CD14-positive monocyte (primary cell): ENCODE data around the gene NR6A1. TPM values are rescaled to one million over a fixed set of nuclear protein-coding genes. Genes with fewer than 3 reads are reported as not detected.

Experiments used
- DNase-seq, 3 donors: peaks; one replicate each; pipeline ENCODE4 v3.0.0-alpha.2; 2011 to 2022
- H2AFZ ChIP-seq: 2 replicates; pipeline ENCODE4 v1.6.0; 2012; ENCODE audit warnings: mild to moderate bottlenecking, low read depth, low read length, inconsistent platforms; ENCODE audit not compliant: insufficient read depth, poor library complexity, severe bottlenecking
- H3K27ac ChIP-seq, 2 donors: 1 replicate in 1 of 2; 2 replicates in 1 of 2; pipeline ENCODE4 v1.5.1; 2012 to 2013; ENCODE audit warnings: low read length in 2 of 2, control low read depth in 1 of 2, inconsistent platforms in 1 of 2, low read depth in 1 of 2, mild to moderate bottlenecking in 1 of 2
- H3K27me3 ChIP-seq, 2 donors: one replicate each; pipeline versions ENCODE4 v1.6.0 to v1.6.1; 2011 to 2013; ENCODE audit warnings: low read length in 2 of 2; ENCODE audit not compliant: control insufficient read depth in 2 of 2, insufficient read depth in 2 of 2
- H3K36me3 ChIP-seq, 2 donors: replicated peaks in 1 of 2; 1 replicate in 1 of 2; 2 replicates in 1 of 2; pipeline versions ENCODE4 v1.5.1 to v1.6.1; 2012 to 2013; ENCODE audit warnings: low read length in 2 of 2, control low read depth in 1 of 2, inconsistent platforms in 1 of 2, mild to moderate bottlenecking in 1 of 2; ENCODE audit not compliant: insufficient read depth in 2 of 2, control insufficient read depth in 1 of 2
- H3K4me1 ChIP-seq, 2 donors: 1 replicate in 1 of 2; 2 replicates in 1 of 2; pipeline versions ENCODE4 v1.5.1 to v1.6.1; 2012 to 2013; ENCODE audit warnings: low read length in 2 of 2, control low read depth in 1 of 2, inconsistent platforms in 1 of 2, mild to moderate bottlenecking in 1 of 2, moderate library complexity in 1 of 2; ENCODE audit not compliant: insufficient read depth in 2 of 2, control insufficient read depth in 1 of 2
- H3K4me2 ChIP-seq: replicated peaks from 2 replicates; pipeline ENCODE3; 2012; ENCODE audit warnings: low read length, moderate library complexity, mild to moderate bottlenecking; ENCODE audit not compliant: poor library complexity, severe bottlenecking; ENCODE audit errors: extremely low read depth
- H3K4me3 ChIP-seq, 3 experiments: fragments of 200-600 bp in 1 of 3; sonication (generic) in 1 of 3; replicated peaks in 1 of 3; 1 replicate in 2 of 3; 2 replicates in 1 of 3; pipeline ENCODE4 v1.5.1; 2011 to 2013; ENCODE audit warnings: low read length in 3 of 3, mild to moderate bottlenecking in 3 of 3, control low read depth in 2 of 3, low read depth in 2 of 3, inconsistent platforms in 1 of 3, moderate library complexity in 1 of 3
- H3K79me2 ChIP-seq: 2 replicates; pipeline ENCODE4 v1.6.0; 2012; ENCODE audit warnings: mild to moderate bottlenecking, control low read depth, inconsistent platforms, low read length, moderate library complexity; ENCODE audit not compliant: insufficient read depth
- H3K9ac ChIP-seq: 2 replicates; pipeline ENCODE4 v1.6.0; 2017; ENCODE audit warnings: low read length, mild to moderate bottlenecking; ENCODE audit not compliant: insufficient read depth, poor library complexity, severe bottlenecking
- H3K9me3 ChIP-seq, 2 donors: replicated peaks in 1 of 2; 1 replicate in 1 of 2; 2 replicates in 1 of 2; pipeline versions ENCODE4 v1.5.1 to v1.6.1; 2012 to 2013; ENCODE audit warnings: low read length in 2 of 2, control low read depth in 1 of 2; ENCODE audit not compliant: control insufficient read depth in 1 of 2, insufficient read depth in 1 of 2
- H4K20me1 ChIP-seq: 2 replicates; pipeline ENCODE4 v1.6.0; 2012; ENCODE audit warnings: mild to moderate bottlenecking, low read length, control low read depth, moderate library complexity; ENCODE audit not compliant: insufficient read depth
- H3K27ac Mint-ChIP-seq, 7 donors: one replicate each; pipeline ENCODE4 v1.8.0; 2020; ENCODE audit warnings: mild to moderate bottlenecking in 7 of 7, mixed read lengths in 7 of 7, moderate library complexity in 6 of 7, inconsistent platforms in 2 of 7
- H3K27me3 Mint-ChIP-seq, 3 donors: one replicate each; pipeline ENCODE4 v1.8.0; 2021 to 2022; ENCODE audit warnings: low read depth in 3 of 3, mild to moderate bottlenecking in 3 of 3, mixed read lengths in 3 of 3, moderate library complexity in 3 of 3, inconsistent platforms in 1 of 3
- H3K36me3 Mint-ChIP-seq, 2 donors: one replicate each; pipeline ENCODE4 v1.8.0; 2020; ENCODE audit warnings: mixed read lengths in 2 of 2, inconsistent platforms in 1 of 2, mild to moderate bottlenecking in 1 of 2
- H3K4me1 Mint-ChIP-seq: one replicate; pipeline ENCODE4 v1.8.0; 2020; ENCODE audit warnings: mild to moderate bottlenecking, mixed read lengths
- H3K4me3 Mint-ChIP-seq, 2 donors: one replicate each; pipeline ENCODE4 v1.8.0; 2020; ENCODE audit warnings: mild to moderate bottlenecking in 2 of 2, mixed read lengths in 2 of 2, moderate library complexity in 1 of 2
- H3K9me3 Mint-ChIP-seq, 7 donors: one replicate each; pipeline ENCODE4 v1.8.0; 2020 to 2022; ENCODE audit warnings: mixed read lengths in 7 of 7, mild to moderate bottlenecking in 6 of 7, moderate library complexity in 6 of 7, inconsistent platforms in 2 of 7
- WGBS: methylation state at CpG from one replicate; pipeline ENCODE4 v1.1.5; 2013; ENCODE audit warnings: missing lambda C conversion rate; ENCODE audit not compliant: insufficient coverage; 5-methylcytosine and 5-hydroxymethylcytosine counted together
- intact Hi-C, 2 donors: fragments of 100-400 bp; cut with micrococcal nuclease; formaldehyde crosslinking; loops; one replicate each; pipeline versions ENCODE4 v1.15.0 to v1.15.1; 2023
- polyA plus RNA-seq, 3 donors: library from polyadenylated mRNA; depleted of rRNA in 1 of 3; unstranded in 2 of 3; stranded (reverse) in 1 of 3; fragments of 300-500 nt in 2 of 3; fragments of >200 nt in 1 of 3; fragmentation: Illumina TruSeq in 2 of 3; gene quantifications; 1 replicate in 2 of 3; 2 replicates in 1 of 3; pipeline ENCODE4 v1.2.3, GENCODE V29; 2012 to 2021
- TF ChIP-seq, protein P1 (sequence below): fragments of 200-600 bp; IDR thresholded peaks from one replicate; pipeline ENCODE4 v1.8.0; 2022; ENCODE audit warnings: antibody characterized with exemption, mild to moderate bottlenecking

Gene NR6A1
- polyA plus RNA-seq, 3 donors = 0.15 to 2.9 (median 0.28) TPM

DNA sequence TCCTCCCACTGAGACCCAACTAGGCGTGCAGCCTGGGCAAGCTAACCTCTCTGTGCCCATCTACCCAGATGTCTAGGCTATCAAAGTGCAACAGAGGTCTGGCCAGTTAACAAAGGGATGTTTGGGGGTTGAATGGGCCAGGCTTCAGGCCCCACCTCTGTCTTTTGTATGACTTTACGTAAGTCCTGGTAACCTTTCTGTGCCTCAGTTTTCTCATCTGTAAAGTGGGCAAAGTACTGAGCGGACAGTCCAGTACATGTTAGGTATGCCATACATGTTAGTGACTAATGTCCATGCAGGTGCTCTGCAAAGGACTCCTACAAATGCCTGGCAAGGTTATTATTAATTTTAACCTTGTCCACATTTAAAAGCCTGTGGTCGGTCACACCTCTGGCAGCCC is 277.9 kb downstream of the NR6A1 start:
- Histone ChIP-seq H3K27me3 (no peaks in the 10 kb centered on the region), H3K27ac (no peak overlapping the region), H3K4me2 (no peak overlapping the region), H3K4me1 (peaks cover 0 to 12% of the 10 kb centered on the region in 2 donors), H3K9ac (no peak overlapping the region), H3K4me3 (no peak overlapping the region), H4K20me1 (no peaks in the 10 kb centered on the region), H3K36me3 (no peaks in the 10 kb centered on the region), H3K79me2 (no peaks in the 10 kb centered on the region), H2AFZ (no peak overlapping the region), H3K9me3 (no peaks in the 10 kb centered on the region)
- TF ChIP-seq, protein P1, sequence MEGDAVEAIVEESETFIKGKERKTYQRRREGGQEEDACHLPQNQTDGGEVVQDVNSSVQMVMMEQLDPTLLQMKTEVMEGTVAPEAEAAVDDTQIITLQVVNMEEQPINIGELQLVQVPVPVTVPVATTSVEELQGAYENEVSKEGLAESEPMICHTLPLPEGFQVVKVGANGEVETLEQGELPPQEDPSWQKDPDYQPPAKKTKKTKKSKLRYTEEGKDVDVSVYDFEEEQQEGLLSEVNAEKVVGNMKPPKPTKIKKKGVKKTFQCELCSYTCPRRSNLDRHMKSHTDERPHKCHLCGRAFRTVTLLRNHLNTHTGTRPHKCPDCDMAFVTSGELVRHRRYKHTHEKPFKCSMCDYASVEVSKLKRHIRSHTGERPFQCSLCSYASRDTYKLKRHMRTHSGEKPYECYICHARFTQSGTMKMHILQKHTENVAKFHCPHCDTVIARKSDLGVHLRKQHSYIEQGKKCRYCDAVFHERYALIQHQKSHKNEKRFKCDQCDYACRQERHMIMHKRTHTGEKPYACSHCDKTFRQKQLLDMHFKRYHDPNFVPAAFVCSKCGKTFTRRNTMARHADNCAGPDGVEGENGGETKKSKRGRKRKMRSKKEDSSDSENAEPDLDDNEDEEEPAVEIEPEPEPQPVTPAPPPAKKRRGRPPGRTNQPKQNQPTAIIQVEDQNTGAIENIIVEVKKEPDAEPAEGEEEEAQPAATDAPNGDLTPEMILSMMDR = no peak
- 100% methylated on average over 3 of the region's 4 CpGs for WGBS
- Mint-ChIP-seq H3K9me3 (peaks cover 0 to 2% (median 0%) of the 10 kb centered on the region in 7 donors), H3K36me3 (no peaks in the 10 kb centered on the region), H3K4me3 (no peak overlapping the region), H3K27me3 (peaks cover 4 to 7% (median 6%) of the 10 kb centered on the region in 3 donors), H3K4me1 (peaks cover 9% of the 10 kb centered on the region), H3K27ac (no peak overlapping the region)
- no peak for DNase-seq
- intact Hi-C loops = no loop called here

DNA sequence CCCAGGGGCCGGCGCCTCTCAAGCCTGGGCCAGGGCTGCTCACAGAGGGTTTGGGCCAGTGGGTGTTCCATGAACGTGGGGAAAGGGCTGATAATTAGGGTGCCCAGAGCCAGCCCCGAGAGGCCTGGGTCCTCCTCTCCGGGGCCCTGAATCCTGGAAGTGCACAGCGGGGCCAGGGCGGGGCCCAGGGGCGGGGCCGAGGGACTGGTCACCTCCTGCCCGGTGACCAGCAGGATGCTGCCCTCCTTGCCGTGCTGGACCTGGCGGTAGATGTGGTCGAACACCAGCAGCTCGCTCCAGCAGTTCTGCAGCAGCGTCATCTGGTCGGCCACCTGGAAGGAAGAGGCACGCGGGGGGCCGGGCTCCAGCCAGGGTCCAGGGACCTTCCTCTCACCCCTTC is 278.3 kb downstream of the NR6A1 start:
- Histone ChIP-seq H3K9me3 (no peaks in the 10 kb centered on the region), H3K79me2 (no peaks in the 10 kb centered on the region), H3K4me2 (no peak overlapping the region), H3K9ac (no peak overlapping the region), H3K4me3 (no peak overlapping the region), H3K4me1 (peaks cover 0 to 12% of the 10 kb centered on the region in 2 donors), H3K36me3 (no peaks in the 10 kb centered on the region), H3K27ac (no peak overlapping the region), H4K20me1 (no peaks in the 10 kb centered on the region), H2AFZ (no peak overlapping the region), H3K27me3 (no peaks in the 10 kb centered on the region)
- Mint-ChIP-seq H3K27ac (no peak overlapping the region), H3K27me3 (peaks cover 6 to 9% (median 7%) of the 10 kb centered on the region in 3 donors), H3K36me3 (no peaks in the 10 kb centered on the region), H3K4me1 (peaks cover 9% of the 10 kb centered on the region), H3K4me3 (no peak overlapping the region), H3K9me3 (peaks cover 0 to 2% (median 0%) of the 10 kb centered on the region in 7 donors)
- WGBS = 93% methylated on average over 16 of the region's 19 CpGs
- intact Hi-C loops = no loop called here
- TF ChIP-seq, protein P1 = no peak
- DNase-seq = no peak
